ENCODE results near the gene SSPN. TPM values are rescaled to one million over a fixed set of nuclear protein-coding genes. Genes with fewer than 3 reads are reported as not detected.
A peak's percentile ranks its signal among the peaks of the same experiment; 100 is the strongest.

SSPN gene
- total and polyA plus RNA-seq, 9 of the 15 experiments (the other 6 are each of a cell fraction or from before 2014, with no cell fraction given) = 0.40 TPM; not detected in 8

- TF ChIP-seq ZNF707 (CRISPR knock-in tag; conservative IDR thresholded peaks at IDR 0.05) (0 out of 2 replicates have a peak, but pooled peaks have one; percentile 5), SAFB2 (IDR thresholded peaks at IDR 0.05; ENCODE audit: borderline replicate concordance, low read depth, low read length, severe bottlenecking) (no peak), SIRT6 (IDR thresholded peaks at IDR 0.05; ENCODE audit: low read depth, low read length) (no peak), ZNF518B (CRISPR knock-in tag; IDR thresholded peaks at IDR 0.05) (no peak)
- TF ChIP-seq, protein P1, sequence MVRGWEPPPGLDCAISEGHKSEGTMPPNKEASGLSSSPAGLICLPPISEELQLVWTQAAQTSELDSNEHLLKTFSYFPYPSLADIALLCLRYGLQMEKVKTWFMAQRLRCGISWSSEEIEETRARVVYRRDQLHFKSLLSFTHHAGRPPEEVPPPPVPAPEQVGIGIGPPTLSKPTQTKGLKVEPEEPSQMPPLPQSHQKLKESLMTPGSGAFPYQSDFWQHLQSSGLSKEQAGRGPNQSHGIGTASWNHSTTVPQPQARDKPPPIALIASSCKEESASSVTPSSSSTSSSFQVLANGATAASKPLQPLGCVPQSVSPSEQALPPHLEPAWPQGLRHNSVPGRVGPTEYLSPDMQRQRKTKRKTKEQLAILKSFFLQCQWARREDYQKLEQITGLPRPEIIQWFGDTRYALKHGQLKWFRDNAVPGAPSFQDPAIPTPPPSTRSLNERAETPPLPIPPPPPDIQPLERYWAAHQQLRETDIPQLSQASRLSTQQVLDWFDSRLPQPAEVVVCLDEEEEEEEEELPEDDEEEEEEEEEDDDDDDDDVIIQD (CRISPR knock-in tag; IDR thresholded peaks at IDR 0.05) = no peak; the same call in 1 of the 2 replicates
- TF ChIP-seq, protein P2, sequence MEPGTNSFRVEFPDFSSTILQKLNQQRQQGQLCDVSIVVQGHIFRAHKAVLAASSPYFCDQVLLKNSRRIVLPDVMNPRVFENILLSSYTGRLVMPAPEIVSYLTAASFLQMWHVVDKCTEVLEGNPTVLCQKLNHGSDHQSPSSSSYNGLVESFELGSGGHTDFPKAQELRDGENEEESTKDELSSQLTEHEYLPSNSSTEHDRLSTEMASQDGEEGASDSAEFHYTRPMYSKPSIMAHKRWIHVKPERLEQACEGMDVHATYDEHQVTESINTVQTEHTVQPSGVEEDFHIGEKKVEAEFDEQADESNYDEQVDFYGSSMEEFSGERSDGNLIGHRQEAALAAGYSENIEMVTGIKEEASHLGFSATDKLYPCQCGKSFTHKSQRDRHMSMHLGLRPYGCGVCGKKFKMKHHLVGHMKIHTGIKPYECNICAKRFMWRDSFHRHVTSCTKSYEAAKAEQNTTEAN (CRISPR knock-in tag; IDR thresholded peaks at IDR 0.05) = no peak
- TF ChIP-seq, protein P3, sequence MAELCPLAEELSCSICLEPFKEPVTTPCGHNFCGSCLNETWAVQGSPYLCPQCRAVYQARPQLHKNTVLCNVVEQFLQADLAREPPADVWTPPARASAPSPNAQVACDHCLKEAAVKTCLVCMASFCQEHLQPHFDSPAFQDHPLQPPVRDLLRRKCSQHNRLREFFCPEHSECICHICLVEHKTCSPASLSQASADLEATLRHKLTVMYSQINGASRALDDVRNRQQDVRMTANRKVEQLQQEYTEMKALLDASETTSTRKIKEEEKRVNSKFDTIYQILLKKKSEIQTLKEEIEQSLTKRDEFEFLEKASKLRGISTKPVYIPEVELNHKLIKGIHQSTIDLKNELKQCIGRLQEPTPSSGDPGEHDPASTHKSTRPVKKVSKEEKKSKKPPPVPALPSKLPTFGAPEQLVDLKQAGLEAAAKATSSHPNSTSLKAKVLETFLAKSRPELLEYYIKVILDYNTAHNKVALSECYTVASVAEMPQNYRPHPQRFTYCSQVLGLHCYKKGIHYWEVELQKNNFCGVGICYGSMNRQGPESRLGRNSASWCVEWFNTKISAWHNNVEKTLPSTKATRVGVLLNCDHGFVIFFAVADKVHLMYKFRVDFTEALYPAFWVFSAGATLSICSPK (IDR thresholded peaks at IDR 0.05; ENCODE audit: borderline replicate concordance) = no peak
- TF ChIP-seq, protein P4, sequence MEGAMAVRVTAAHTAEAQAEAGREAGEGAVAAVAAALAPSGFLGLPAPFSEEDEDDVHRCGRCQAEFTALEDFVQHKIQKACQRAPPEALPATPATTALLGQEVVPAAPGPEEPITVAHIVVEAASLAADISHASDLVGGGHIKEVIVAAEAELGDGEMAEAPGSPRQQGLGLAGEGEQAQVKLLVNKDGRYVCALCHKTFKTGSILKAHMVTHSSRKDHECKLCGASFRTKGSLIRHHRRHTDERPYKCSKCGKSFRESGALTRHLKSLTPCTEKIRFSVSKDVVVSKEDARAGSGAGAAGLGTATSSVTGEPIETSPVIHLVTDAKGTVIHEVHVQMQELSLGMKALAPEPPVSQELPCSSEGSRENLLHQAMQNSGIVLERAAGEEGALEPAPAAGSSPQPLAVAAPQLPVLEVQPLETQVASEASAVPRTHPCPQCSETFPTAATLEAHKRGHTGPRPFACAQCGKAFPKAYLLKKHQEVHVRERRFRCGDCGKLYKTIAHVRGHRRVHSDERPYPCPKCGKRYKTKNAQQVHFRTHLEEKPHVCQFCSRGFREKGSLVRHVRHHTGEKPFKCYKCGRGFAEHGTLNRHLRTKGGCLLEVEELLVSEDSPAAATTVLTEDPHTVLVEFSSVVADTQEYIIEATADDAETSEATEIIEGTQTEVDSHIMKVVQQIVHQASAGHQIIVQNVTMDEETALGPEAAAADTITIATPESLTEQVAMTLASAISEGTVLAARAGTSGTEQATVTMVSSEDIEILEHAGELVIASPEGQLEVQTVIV (CRISPR knock-in tag; IDR thresholded peaks at IDR 0.05; ENCODE audit: borderline replicate concordance) = no peak
- TF ChIP-seq, protein P5, sequence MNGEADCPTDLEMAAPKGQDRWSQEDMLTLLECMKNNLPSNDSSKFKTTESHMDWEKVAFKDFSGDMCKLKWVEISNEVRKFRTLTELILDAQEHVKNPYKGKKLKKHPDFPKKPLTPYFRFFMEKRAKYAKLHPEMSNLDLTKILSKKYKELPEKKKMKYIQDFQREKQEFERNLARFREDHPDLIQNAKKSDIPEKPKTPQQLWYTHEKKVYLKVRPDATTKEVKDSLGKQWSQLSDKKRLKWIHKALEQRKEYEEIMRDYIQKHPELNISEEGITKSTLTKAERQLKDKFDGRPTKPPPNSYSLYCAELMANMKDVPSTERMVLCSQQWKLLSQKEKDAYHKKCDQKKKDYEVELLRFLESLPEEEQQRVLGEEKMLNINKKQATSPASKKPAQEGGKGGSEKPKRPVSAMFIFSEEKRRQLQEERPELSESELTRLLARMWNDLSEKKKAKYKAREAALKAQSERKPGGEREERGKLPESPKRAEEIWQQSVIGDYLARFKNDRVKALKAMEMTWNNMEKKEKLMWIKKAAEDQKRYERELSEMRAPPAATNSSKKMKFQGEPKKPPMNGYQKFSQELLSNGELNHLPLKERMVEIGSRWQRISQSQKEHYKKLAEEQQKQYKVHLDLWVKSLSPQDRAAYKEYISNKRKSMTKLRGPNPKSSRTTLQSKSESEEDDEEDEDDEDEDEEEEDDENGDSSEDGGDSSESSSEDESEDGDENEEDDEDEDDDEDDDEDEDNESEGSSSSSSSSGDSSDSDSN (IDR thresholded peaks at IDR 0.05; ENCODE audit: borderline replicate concordance in 1 of 2, low read depth in 2 of 2, low read length in 2 of 2) = peak; percentile 75 to 91; a peak in 2 of 4 replicates
- TF ChIP-seq, protein P6, sequence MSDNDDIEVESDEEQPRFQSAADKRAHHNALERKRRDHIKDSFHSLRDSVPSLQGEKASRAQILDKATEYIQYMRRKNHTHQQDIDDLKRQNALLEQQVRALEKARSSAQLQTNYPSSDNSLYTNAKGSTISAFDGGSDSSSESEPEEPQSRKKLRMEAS (CRISPR knock-in tag; IDR thresholded peaks at IDR 0.05) = peak; percentile 77
Observed at GRCh38 chr12:26274441-26275312, 79.3 kb downstream of the SSPN start (continued).

All from K562 (cell line).